ENCODE results near the gene LECT2. TPM values are rescaled to one million over a fixed set of nuclear protein-coding genes. Genes with fewer than 3 reads are reported as not detected.

The LECT2 gene
- total RNA-seq, 1 donor from 2014 or later: not detected

GRCh38 chr5:135920199-135920598 is 34.6 kb downstream of the LECT2 start:
- no peak for DNase-seq (ENCODE audit: low read depth)
- H3K4me3 ChIP-seq (ENCODE audit: low read depth, low read length): no peak overlapping the region
- H3K36me3 ChIP-seq (ENCODE audit: control insufficient read depth, insufficient read depth, low read length): no peaks in the 10 kb centered on the region
- TF ChIP-seq, protein P1, sequence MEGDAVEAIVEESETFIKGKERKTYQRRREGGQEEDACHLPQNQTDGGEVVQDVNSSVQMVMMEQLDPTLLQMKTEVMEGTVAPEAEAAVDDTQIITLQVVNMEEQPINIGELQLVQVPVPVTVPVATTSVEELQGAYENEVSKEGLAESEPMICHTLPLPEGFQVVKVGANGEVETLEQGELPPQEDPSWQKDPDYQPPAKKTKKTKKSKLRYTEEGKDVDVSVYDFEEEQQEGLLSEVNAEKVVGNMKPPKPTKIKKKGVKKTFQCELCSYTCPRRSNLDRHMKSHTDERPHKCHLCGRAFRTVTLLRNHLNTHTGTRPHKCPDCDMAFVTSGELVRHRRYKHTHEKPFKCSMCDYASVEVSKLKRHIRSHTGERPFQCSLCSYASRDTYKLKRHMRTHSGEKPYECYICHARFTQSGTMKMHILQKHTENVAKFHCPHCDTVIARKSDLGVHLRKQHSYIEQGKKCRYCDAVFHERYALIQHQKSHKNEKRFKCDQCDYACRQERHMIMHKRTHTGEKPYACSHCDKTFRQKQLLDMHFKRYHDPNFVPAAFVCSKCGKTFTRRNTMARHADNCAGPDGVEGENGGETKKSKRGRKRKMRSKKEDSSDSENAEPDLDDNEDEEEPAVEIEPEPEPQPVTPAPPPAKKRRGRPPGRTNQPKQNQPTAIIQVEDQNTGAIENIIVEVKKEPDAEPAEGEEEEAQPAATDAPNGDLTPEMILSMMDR (IDR thresholded peaks at IDR 0.05; ENCODE audit: insufficient read depth, low read length, poor library complexity, severe bottlenecking): no peak
- peaks cover under 1% of the 10 kb centered on the region for H3K27me3 ChIP-seq (ENCODE audit: control insufficient read depth, insufficient read depth, low read length)

GRCh38 chr5:135916638-135917263 is 38.0 kb downstream of the LECT2 start:
- peaks cover 12% of the 10 kb centered on the region for H3K27me3 ChIP-seq (ENCODE audit: control insufficient read depth, insufficient read depth, low read length)
- no peak for DNase-seq (ENCODE audit: low read depth)
- no peaks in the 10 kb centered on the region for H3K36me3 ChIP-seq (ENCODE audit: control insufficient read depth, insufficient read depth, low read length)
- no peak overlapping the region for H3K4me3 ChIP-seq (ENCODE audit: low read depth, low read length)
- TF ChIP-seq, protein P1 (IDR thresholded peaks at IDR 0.05; ENCODE audit: insufficient read depth, low read length, poor library complexity, severe bottlenecking): no peak

DNA sequence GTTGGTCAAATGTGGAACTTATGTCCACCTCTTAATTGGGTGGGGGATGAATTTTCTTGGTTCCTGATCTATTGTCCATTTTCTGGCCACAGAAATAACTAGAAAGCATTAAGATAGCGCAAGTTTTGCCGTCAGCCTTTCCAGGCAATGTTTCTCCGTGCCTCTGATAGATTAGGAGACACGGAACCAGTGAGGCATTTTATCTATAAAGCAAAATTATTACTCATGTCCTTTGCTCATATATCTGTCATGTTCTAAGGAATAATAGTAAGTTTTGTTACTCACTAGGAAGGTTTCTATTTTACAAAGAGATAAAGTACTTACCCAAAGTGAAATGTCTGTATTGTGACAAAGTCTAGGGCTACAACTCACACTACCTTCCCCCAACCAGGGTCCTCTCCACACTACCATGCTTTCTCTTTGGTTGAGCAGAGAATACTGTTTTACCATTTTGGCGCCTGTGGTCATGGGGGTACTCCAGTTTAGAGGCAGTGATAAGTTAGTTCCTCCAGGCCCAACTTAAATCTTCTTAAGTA is 39.2 kb downstream of the LECT2 start:
- peaks cover 16% of the 10 kb centered on the region for H3K27me3 ChIP-seq (ENCODE audit: control insufficient read depth, insufficient read depth, low read length)

GRCh38 chr5:135913713-135914626 is 40.8 kb downstream of the LECT2 start:
- TF ChIP-seq, protein P1 (IDR thresholded peaks at IDR 0.05; ENCODE audit: insufficient read depth, low read length, poor library complexity, severe bottlenecking): no peak
- H3K27me3 ChIP-seq (ENCODE audit: control insufficient read depth, insufficient read depth, low read length): peaks cover 17% of the 10 kb centered on the region
- H3K4me3 ChIP-seq (ENCODE audit: low read depth, low read length): no peak overlapping the region
- no peak for DNase-seq (ENCODE audit: low read depth)
- no peaks in the 10 kb centered on the region for H3K36me3 ChIP-seq (ENCODE audit: control insufficient read depth, insufficient read depth, low read length)

More for the DNA sequence above, 39.2 kb downstream of the LECT2 start:
- no peak for DNase-seq (ENCODE audit: low read depth)
- no peaks in the 10 kb centered on the region for H3K36me3 ChIP-seq (ENCODE audit: control insufficient read depth, insufficient read depth, low read length)
- TF ChIP-seq, protein P1 (IDR thresholded peaks at IDR 0.05; ENCODE audit: insufficient read depth, low read length, poor library complexity, severe bottlenecking): no peak
- no peak overlapping the region for H3K4me3 ChIP-seq (ENCODE audit: low read depth, low read length)

- TF ChIP-seq, protein P1 (IDR thresholded peaks at IDR 0.05; ENCODE audit: insufficient read depth, low read length, poor library complexity, severe bottlenecking): no peak
- no peaks in the 10 kb centered on the region for H3K36me3 ChIP-seq (ENCODE audit: control insufficient read depth, insufficient read depth, low read length)
- peaks cover 6% of the 10 kb centered on the region for H3K27me3 ChIP-seq (ENCODE audit: control insufficient read depth, insufficient read depth, low read length)
- no peak for DNase-seq (ENCODE audit: low read depth)
- H3K4me3 ChIP-seq (ENCODE audit: low read depth, low read length): no peak overlapping the region
Observed at GRCh38 chr5:135905144-135905543, 49.6 kb downstream of the LECT2 start.
